HG02840 (cell line): Measurements from ENCODE around the gene KLHL26.
"Not testable (repeated sequence)": the region's sequence is repeated elsewhere in the genome, so short reads cannot be mapped to it uniquely, and the experiment has no call there.

Experiments
- ATAC-seq: cut with Tn5 transposase; IDR thresholded peaks from one replicate; pipeline ENCODE4 v1.9.1; 2021; ENCODE audit warnings: mild to moderate bottlenecking, moderate library complexity, moderate number of reproducible peaks; ENCODE audit not compliant: unreplicated experiment, low FRiP score

KLHL26 gene

DNA sequence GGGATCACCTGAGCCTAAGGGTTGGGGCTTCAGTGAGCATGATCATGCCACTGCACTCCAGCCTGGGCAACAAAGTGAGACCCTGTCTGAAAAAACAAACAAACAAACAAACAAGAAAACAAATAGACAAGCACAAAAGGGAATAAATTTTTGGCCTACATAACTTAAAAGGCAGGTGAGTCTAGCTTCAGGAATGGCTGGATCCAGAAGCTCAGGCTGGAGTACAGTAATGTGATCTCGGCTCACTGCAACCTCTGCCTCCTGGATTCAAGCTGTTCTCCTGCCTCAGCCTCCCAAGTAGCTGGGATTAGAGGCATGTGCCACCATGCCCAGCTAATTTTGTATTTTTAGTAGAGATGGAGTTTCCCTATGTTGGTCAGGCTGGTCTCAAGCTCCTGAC, 43.3 kb downstream of the KLHL26 start:
- ATAC-seq: not testable (repeated sequence)

DNA sequence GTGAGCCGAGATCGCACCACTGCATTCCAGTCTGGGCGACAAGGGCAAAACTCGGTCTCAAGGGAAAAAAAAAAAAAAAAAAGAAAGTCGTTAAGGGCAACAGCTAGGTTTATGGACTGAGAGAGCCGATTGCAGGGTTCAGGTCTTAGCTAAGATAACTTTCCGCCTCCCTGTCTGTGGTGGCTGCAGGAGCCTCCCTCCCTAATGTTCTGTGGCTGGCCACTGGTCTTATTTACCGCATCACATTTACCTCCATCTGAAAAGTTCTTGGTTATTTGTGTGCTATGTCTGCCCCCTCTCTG, 45.9 kb downstream of the KLHL26 start:
- ATAC-seq: no peak

DNA sequence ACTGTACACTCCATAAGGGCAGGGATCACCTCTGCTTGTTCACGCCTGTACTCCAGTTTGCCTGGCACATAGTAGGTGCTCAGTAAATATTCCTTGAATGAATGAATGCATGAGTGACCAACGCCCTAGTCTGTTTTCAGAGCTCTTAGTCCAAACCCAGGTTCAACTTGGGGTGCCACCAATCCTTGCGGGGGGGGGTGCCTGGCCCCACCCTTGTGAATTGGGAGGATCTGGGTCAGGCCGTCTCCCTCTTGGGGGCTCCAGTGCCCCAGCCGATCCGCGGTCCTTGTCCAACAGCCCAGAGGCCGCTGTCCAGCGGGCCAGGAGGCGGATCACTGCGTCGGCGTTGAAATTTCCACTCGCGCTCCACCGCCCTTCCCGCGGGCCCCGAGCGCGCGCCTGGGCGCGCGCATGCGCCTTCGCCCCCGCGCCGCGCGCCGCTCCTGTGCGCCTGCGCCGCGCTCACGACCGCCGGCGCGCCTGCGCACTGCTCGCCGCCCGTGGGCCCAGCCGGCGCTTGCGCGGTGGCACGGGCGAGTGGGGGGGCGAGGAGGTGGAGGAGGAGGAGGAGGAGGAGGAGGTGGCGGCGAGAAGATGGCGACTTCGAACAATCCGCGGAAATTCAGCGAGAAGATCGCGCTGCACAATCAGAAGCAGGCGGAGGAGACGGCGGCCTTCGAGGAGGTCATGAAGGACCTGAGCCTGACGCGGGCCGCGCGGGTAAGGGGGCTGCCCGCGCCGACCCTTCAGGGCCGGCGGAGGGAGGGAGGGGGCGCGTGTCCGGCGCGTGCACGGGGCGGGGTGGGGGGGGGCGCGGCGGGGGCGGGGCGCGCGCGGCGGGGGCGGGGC, 46.5 kb downstream of the KLHL26 start, which contains the start of gene CRTC1:
CRTC1 (plus strand) TSS at position 572 of the 849 bp plus-strand sequence; CDS start at position 595, 23 bp downstream.
- ATAC-seq: peak; percentile 66

DNA sequence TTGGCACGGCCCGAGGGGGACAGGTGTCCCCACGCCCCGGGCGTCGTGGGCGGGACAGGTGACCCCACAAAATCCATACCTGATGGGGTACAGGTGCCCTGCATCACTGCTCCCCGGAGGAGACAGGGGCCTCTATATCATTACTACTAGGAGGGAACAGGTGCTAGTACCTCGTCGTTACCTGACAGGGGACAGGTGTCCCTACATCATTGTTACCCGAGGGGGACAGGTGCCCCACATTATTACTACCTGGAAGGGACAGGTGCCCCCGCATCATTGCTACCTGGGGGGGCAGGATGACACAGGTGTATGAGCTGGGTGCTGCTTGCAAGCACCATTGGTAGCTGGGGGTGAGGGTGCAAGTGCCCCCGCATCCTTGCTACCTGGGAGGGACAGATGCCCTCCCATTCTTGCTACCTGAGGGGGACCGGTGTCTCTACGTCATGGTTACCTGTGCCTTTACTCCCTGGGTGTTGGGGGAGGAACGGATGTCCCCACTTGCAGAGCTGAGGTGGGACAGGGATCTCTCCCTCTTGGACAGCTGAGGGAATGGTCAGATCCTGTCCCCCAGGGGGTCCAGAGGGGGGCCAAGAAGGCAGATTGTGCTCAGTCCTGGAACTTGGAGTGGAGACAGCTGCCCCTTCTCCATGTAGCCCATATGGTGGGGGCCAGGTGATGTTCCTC, 47.3 kb downstream of the KLHL26 start:
- ATAC-seq: no peak

DNA sequence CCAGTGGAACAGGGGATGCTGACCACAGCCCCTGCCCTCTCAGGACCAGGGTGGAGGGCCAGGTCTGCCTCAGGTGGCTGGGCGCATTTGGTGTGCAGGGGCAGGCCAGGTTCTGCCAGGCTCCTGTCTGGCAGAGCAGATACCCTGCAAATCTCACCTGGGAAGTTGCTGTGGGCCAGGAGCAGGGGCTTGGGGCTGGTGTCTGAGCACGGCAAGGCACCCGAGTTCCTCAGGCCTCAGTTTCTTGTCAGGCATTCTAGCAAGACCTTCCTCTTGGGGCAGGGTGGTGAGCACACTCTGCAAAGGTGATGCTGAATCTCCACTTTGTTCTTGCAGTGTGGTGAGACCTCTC, 47.8 kb downstream of the KLHL26 start:
- no peak for ATAC-seq

DNA sequence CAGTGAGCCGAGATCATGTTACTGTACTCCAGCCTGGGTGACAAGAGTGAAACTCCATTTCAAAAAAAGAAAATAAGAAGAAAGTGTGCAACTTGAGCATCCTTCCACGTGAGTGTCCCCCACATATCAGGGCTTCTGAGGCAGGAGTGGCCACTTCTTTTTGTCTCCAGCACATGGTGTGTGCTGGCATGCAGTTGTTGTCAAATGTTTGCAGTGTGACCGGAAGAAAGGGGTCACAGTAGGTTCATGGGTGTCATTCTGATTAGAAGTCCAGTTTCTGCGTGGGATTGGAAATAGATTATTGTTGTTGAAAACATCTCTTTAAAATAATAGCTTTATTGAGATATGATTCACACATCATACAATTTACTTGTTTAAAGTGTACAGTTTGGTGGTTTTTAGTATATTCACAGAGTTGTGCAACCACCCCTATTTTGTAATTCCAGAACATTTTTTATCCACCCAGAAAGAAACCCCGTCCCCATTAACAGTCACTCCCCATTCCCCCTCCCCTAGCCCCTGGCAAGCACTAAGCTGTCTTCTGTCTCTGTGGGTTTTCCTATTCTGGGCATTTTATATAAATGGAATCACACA, 48.9 kb downstream of the KLHL26 start:
- ATAC-seq: no peak

DNA sequence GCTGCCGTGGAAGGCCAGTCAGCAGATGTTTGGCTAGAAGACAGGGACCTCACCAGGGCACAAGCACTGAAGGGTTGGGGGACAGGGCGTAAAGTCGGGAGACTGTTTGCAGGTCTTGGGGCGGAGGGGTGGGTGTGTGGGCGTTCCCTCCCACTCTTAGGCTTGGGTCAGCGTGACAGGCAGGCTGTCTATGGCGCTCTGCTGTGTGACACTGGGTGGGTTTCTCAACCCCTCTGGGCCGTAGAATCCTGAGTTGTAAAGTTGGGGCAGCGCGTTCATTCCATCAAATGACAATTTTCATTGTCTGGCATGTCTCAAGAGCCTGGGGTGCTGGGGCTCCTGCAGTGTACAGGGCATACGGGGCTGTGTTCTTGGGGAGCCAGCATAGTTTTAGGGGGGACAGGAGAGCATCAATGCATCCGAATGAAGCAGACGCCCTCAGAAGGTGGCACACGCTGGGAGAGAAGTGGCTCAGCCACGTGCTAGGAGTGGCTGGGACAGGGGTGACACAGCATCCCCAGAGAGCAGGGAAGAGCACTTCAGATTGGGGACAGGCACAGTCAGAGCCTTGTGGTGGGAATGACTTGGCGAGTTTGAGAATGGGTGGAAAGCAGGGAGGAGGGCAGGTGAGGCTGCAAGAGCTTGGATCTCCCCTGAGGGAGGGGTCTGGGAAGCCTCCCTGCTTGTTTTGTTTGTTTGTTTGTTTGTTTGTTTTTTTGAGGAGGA, 51.1 kb downstream of the KLHL26 start:
- no peak for ATAC-seq

DNA sequence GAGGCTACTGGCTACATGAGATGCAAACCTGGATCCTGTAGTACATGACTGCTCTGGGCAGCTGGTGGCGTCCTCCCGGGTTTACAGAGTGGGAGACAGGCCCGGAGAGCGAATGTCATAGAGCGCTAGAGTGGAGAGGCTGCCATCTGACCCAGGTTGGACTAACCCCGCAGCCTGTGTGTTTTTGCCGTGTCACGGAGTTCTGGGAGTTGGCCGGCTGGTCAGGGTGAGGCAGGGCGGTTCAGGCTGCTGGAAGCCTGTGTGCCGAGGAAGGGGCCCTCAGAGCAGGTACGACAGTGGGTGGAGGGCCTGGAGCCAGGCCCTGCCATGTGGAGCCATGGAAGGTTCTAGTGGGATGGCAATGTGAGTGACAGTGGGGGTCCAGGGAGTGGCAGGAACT, 59.2 kb downstream of the KLHL26 start:
- ATAC-seq: no peak

DNA sequence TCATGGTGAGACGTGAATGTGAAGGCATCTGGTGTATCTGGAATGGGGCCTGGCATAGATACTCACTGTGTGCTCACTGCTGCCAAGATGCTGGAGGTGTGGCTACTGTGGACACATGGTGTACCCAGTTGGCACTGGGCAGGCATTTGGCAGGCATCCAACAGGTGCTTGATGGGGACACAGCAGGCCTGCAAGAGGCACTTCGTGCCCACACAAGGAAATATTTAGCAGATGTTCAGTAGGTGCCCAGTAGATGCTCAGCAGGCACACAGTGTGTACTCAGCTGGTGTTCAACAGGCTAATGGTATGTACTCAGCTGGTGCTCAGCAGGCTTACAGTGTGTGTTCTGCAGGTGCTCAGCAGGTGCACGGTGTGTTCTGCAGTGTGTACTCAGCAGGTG, 60.9 kb downstream of the KLHL26 start:
- no peak for ATAC-seq

DNA sequence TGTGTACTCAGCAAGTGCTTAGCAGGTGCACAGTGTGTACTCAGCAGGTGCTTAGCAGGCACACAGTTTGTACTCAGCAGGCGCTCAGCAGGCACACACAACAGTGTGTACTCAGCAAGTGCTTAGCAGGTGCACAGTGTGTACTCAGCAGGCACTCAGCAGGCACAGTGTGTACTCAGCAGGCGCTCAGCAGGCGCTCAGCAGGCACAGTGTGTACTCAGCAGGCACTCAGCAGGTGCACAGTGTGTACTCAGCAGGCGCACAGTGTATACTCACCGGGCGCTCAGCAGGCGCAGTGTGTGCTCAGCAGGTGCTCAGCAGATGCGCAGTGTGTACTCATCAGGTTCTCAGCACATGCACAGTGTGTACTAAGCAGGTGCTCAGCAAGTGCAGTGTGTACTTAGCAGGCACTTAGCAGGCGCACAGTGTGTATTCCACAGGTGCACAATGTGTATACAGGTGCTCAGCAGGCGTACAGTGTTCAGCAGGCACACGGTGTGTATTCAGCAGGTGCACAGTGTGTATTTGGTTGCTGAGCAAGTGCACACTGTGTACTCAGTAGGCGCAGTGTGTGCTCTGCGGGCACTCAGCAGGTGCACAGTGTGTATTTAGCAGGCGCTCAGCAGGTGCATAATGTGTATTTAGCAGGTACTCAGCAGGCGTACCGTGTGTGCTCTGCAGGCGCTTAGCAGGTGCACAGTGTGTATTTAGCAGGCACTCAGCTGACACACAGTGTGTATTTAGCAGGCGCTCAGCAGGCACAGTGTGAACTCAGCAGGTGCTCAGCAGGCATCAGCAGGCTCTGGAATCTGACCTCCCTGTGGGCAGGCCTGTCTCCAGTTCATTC, 61.7 kb downstream of the KLHL26 start:
- ATAC-seq: no peak

DNA sequence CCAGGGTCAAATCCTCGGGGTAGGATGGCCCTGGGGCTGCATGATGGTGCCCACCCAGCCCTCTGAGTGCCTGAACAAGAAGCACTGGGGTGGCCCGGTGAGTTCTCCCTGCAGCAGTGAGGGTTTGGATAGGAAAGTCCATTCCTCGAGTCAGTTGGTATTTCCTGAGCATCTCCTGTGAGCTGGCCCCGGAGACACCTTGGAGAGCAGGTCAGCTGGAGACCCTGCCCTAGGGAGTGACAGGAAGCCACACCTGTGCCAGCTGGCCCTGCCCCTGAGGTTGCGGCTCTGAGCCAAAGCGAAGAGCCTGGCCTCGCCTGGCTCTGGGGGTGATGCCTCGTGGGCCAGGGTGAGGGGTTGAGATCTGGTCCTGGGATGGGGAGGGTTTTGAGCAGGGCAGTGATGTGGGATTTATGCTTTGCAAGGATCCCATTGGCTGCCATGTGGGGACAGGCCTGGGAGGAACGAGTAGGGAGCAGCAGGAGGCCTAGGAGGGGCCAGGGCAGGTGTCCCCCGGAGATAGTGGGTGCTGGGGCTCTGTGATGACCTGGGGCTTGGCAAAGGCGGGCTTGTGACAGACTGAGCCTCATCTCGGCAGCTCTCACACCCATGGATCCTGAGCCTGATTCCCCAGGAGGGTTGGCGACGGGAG, 62.7 kb downstream of the KLHL26 start:
- ATAC-seq: no peak

DNA sequence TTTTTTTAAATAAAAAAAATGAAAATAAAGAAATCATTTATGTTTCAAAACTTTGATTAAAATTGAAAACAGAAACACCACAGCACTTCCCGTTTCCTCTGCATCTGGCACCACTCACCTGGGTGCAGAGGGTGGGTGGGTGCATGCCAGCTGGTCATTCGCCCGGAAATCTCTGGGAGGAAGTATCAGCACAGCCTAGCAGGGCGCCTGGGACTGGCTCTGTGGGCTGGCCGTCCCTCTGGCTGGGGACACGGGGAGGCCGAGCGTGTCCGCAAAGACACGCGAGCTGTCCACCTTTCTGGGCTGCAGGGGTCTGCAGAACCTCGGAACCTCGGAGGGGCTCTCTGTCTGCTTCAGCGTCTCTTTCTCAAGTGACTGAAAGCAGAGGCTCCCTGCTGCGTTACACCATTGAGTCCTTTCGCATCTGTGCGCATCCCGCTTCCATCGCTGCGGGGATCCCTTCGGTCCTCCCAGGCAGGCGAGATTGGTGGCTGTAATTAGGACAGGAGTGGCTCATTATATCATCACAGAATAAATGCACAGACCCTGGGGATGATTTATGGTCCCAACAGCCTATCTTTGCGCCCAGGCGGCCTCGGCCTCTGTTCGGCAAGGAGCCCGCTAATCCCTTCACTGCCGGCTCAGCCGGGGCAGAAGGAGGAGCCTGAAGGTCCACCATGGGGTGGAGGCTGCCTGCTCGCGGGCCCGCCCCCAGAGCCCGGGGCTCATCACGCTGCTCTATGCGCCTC, 63.8 kb downstream of the KLHL26 start:
- no peak for ATAC-seq

DNA sequence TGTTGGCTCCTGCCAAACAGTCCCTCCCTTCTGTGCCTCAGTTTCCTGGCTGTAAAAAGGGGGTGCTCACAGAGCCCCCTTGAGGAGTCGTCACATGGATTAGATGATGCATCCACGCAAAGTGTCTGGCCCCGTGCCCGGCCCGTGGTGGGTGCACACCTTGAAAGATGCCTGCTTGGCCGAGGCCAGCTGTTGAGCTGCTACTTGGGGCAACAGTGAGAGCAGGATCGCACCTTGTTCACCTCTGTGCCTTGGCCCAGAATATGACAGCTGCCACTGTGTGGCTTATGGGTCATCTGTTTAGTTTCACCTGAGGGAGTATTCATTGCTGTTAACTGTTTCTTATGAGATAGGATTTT, 64.4 kb downstream of the KLHL26 start:
- ATAC-seq: no peak

DNA sequence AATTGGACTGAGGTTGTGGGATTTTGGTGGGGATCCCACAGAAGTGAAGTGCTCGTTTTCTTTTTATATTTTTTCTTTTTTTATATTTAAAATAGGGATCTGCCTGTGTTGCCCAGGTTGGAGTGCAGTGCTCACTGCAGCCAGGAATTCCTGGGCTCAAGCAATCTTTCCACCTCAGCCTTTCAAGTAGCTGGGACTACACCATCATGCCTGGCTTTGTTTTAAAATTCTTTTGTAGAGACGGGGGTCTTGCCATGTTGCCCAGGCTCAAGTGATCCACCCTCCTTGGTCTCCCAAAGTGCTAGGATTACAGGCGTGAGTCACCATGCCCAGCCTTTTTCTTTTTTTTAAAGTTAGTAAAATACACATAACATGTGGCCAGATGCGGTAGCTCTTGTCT, 67.2 kb downstream of the KLHL26 start:
- no peak for ATAC-seq

DNA sequence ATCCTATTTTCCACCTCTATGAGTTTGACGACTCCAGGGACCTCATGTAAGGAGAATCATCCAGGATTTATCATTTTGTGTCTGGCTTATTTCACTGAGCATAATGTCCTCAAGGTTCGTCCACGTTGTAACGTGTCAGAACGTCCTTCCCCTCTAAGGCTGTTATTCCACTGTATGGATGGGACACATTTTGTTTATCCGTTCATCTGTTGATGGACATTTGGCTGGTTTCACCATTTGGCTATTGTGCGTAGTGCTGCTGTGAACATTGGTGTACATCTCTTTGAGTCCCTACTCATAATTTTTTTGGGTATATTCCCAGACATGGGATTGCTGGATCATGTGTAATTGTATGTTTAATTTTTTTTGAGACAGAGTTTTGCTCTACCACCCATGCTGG, 68.1 kb downstream of the KLHL26 start:
- no peak for ATAC-seq

DNA sequence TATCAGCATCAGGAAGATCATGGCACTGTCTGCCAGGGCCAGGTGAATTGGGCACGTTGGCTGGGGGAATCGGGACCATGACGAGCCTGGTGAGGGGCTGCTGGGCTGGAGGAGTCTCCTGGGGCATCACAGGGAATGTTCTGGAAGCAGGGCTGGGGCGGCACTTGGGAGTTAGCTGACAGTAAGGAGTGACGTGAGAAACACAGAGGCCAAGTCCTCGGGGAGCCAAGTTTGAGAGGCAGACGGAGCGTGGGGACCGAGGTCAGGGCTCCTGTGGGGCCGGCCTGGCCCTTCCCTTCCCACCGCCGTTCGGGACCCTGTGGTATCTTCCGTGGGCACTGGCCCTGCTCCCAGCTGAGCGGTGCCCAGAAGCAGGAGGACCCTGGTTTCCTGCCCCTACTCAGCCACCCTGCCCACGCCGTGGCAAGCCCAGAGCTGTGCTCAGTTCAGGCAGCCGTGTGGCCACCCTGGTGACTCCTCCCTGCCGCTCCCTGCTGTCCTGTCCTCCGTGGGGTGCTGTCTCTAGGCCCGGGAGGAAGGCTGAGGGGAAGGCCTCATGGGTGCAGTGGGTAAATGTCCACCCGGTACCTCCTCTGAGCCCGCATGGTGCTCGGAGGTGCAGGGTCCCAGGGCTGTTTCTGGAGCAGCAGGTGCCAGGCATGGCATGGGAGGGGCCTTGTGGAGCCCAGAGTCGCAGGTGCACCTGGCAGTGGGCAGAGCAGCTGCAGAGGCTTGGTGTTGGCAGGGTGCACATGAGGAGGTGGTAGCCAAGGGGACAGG, 71.8 kb downstream of the KLHL26 start:
- no peak for ATAC-seq

DNA sequence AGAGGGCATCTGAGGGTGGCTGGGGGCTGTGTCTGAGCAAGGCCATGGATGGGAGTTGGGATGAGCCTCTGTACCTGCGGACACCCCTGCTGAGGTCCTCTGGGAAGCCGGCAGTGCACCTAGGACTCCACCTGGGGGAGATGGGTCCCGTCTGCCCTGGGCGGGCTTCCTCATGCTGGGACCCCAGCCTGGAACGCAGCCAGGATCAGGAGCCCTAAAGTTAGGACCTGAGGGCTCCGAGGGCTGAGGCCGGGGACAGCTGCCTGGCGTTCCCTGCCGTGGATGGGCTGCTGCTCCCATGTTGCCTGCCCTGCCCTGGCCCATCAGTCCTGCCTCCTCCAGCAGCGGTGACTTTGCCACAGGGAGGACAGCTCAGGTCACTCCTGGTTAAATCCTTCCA, 72.7 kb downstream of the KLHL26 start:
- no peak for ATAC-seq

DNA sequence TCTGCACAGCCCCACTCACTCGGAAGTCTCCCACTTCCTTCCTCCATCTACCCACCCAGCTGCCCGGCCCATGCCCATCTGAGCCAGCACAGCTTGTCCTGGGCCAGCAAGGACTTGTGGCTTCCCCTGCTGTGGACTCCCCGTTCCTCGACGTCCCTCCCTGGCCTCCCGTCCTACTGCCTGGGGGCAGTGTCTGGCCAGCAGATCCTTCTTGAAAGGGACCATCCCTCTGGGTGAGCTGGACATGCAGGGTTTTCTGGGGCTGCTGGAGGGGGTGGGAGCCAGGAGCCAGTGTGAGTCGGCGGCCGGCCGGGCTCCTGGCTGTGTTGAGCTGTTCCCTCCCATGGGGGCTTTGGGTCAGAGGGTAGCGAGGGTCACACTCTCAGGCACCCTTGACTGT, 73.4 kb downstream of the KLHL26 start:
- ATAC-seq: no peak
